Nephron (organoid): ENCODE measurements around the gene ISLR.
A peak's percentile ranks its signal among the peaks of the same experiment; 100 is the strongest.

Experiments used
- H3K27ac Mint-ChIP-seq, 3 experiments: 2 replicates each; pipeline ENCODE4 v1.8.0; 2020; ENCODE audit warnings: mixed read lengths in 3 of 3, mild to moderate bottlenecking in 2 of 3, moderate library complexity in 1 of 3
- H3K27me3 Mint-ChIP-seq: 2 replicates; pipeline ENCODE4 v1.8.0; 2021; ENCODE audit warnings: low read depth, mild to moderate bottlenecking, moderate library complexity, mixed read lengths
- H3K36me3 Mint-ChIP-seq: 2 replicates; pipeline ENCODE4 v1.8.0; 2020; ENCODE audit warnings: low read depth, mixed read lengths
- H3K4me1 Mint-ChIP-seq: 2 replicates; pipeline ENCODE4 v1.8.0; 2020; ENCODE audit warnings: mixed read lengths
- H3K4me3 Mint-ChIP-seq, 3 experiments: 2 replicates each; pipeline ENCODE4 v1.8.0; 2020; ENCODE audit warnings: mild to moderate bottlenecking in 3 of 3, mixed read lengths in 3 of 3, moderate library complexity in 2 of 3
- H3K9me3 Mint-ChIP-seq: 2 replicates; pipeline ENCODE4 v1.8.0; 2020; ENCODE audit warnings: mixed read lengths
- CTCF ChIP-seq, 3 experiments: fragments of 200-600 bp; sonication (generic); IDR thresholded peaks; one replicate each; pipeline ENCODE4 v1.5.0; 2021; ENCODE audit warnings: antibody characterized with exemption in 3 of 3; ENCODE audit not compliant: unreplicated experiment in 3 of 3

The ISLR gene

DNA sequence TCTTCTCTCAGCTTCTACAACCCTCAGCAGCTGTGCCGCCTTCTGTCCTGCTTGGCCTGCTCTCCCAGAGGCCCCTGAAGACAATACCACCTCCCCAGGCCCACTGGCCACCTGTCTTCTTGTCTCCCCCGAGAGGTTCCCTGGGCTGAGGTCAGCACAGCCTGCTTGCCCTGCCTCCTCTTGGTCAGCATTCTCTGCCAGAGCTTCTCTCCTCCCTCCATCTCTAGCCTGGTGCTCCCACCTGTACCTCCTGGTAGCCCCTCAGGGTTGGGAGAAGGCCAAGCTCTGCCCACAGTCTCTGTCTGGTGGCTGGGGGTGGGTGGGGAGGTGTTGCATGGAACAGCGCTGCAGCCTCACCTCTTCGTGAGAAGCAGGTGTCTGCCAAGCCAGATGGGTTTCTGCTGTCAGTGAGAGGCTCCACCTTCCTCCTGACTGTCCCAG is 5.6 kb upstream of the ISLR start:
- peak overlapping the region in 1 of 3 experiments; percentile 15 for H3K4me3 Mint-ChIP-seq
- TF ChIP-seq CTCF (IDR thresholded peaks at IDR 0.05; ENCODE audit: unreplicated experiment in 3 of 3) = no peak
- H3K27me3 Mint-ChIP-seq = peaks cover 6% of the 10 kb centered on the region
- no peaks in the 10 kb centered on the region for H3K36me3 Mint-ChIP-seq
- peaks cover 2% of the 10 kb centered on the region for H3K9me3 Mint-ChIP-seq
- H3K27ac Mint-ChIP-seq = peak overlapping the region in 2 of 3 experiments; percentile 94 to 98
- H3K4me1 Mint-ChIP-seq = peaks cover 53% of the 10 kb centered on the region

DNA sequence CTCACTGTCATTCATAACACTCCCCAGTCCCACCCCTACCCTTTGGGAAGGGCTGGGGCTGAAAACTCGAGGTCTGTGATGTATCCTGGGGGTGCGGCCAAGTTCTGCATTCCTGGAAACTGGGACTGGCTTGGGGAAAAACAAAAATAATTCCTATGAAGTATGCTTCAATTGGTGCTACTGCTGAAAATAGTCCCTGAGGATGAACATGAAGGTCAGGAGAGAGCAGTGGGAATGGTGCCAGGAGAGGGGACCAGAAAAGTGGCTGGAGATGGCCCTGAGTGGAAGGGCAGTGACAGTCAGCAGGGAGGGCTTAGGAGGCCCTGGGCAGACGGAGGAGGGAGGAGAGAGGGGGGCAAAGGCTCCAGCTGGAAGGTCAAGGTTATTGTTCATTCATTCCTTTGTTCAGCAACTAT is 4.8 kb upstream of the ISLR start:
- Mint-ChIP-seq H3K27ac (peak overlapping the region; percentile 94 to 99 (median 98)), H3K27me3 (peaks cover 4% of the 10 kb centered on the region), H3K9me3 (peaks cover 2% of the 10 kb centered on the region), H3K36me3 (no peaks in the 10 kb centered on the region), H3K4me3 (peak overlapping the region in 2 of 3 experiments; percentile 13 to 50), H3K4me1 (peaks cover 59% of the 10 kb centered on the region)
- TF ChIP-seq CTCF (IDR thresholded peaks at IDR 0.05; ENCODE audit: unreplicated experiment in 3 of 3) = no peak

DNA sequence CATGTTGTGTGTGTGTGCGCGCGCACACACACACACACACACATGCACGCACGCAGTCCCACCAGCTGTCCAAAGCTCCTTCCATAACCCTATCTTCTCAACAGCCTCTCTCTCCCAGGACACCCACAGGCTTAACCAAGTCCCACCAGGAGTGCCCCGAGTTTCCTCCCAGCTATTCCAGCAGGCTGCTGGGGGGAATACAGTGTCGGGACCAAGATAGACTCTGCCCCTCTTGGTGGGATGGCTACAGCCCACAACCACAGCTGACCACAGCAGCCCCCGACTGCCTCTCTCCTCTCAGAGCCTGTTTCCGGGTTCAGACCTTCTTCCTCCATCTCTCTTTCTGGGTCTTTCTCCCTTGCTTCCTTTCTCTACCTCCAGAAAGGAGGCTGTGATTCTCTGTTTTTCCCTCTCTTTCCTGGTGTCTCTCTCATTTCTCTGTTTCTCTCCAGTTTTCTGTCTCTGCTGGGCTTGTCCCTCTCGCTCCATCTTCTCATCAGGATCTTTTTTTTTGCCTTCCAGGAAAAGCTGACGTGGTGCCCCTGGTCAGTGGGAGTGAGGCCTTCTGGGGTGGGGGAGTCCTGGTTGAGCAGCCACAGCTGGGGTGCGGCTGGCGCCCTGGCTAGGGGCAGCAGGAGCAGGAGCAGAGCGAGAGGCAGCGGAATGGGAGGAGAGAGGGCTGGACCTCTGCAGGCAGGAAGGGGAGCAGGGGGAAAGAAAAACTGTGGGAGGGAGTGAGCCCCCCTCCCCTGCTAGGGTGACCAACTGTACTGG is 3.3 kb upstream of the ISLR start:
- H3K4me1 Mint-ChIP-seq = peaks cover 69% of the 10 kb centered on the region
- H3K4me3 Mint-ChIP-seq = peak overlapping the region; percentile 3 to 41 (median 24)
- no peak for TF ChIP-seq CTCF (IDR thresholded peaks at IDR 0.05; ENCODE audit: unreplicated experiment in 3 of 3)
- peak overlapping the region; percentile 98 to 99 (median 98) for H3K27ac Mint-ChIP-seq
- no peaks in the 10 kb centered on the region for H3K36me3 Mint-ChIP-seq
- no peaks in the 10 kb centered on the region for H3K9me3 Mint-ChIP-seq
- H3K27me3 Mint-ChIP-seq = peaks cover 4% of the 10 kb centered on the region

DNA sequence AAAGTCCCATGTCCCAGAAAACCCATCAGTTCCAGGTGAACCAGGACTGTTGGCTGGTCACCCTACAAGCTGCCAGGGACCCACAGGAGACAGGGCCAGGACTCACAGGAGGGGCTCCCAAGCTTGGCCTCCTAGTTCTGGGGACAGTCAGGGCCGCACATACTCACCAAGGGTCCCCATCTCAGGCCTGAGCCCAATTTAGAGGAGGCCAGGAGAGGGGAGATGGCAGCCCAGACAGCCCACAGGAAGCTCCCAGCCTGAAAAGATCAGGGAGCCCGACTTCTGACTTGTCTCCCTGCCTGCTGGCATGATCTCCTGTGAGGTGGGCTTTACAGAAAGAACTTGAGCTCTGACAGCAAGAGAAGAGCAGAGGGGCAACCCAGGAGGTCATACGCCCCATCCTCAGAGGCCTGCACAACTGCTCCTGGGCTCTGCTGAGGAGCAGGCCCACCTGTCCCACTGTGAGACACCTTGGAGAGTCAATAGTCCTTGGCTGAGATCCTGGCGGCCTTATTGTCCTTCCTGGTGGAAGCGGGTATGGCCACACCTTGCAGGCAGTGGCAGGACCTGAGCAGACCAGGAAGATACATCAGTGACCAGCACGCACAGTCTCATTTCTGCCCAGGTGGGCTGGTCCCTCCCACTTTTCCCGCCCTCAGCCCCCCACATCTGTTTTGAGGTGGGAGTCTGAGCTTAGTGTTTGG is 2.5 kb upstream of the ISLR start:
- H3K27ac Mint-ChIP-seq = peak overlapping the region; percentile 98 to 99 (median 98)
- no peaks in the 10 kb centered on the region for H3K9me3 Mint-ChIP-seq
- peaks cover 4% of the 10 kb centered on the region for H3K36me3 Mint-ChIP-seq
- no peak overlapping the region for H3K4me3 Mint-ChIP-seq
- no peak for TF ChIP-seq CTCF (IDR thresholded peaks at IDR 0.05; ENCODE audit: unreplicated experiment in 3 of 3)
- peaks cover 4% of the 10 kb centered on the region for H3K27me3 Mint-ChIP-seq
- peaks cover 71% of the 10 kb centered on the region for H3K4me1 Mint-ChIP-seq

GRCh38 chr15:74171965-74172541 is 1.5 kb upstream of the ISLR start:
- H3K9me3 Mint-ChIP-seq = no peaks in the 10 kb centered on the region
- peaks cover 7% of the 10 kb centered on the region for H3K36me3 Mint-ChIP-seq
- TF ChIP-seq CTCF (IDR thresholded peaks at IDR 0.05; ENCODE audit: unreplicated experiment in 3 of 3) = no peak
- H3K4me1 Mint-ChIP-seq = peaks cover 81% of the 10 kb centered on the region
- peaks cover 4% of the 10 kb centered on the region for H3K27me3 Mint-ChIP-seq
- H3K4me3 Mint-ChIP-seq = peak overlapping the region in 2 of 3 experiments; percentile 21 to 26
- H3K27ac Mint-ChIP-seq = peak overlapping the region; percentile 98 to 99 (median 98)
